GM18868 (cell line): ENCODE results near the gene AICDA.

ENCODE experiments used
- ATAC-seq: cut with Tn5 transposase; IDR thresholded peaks from one replicate; pipeline ENCODE4 v1.9.1; 2021; ENCODE audit warnings: mild to moderate bottlenecking, moderate library complexity; ENCODE audit not compliant: unreplicated experiment

AICDA gene

DNA sequence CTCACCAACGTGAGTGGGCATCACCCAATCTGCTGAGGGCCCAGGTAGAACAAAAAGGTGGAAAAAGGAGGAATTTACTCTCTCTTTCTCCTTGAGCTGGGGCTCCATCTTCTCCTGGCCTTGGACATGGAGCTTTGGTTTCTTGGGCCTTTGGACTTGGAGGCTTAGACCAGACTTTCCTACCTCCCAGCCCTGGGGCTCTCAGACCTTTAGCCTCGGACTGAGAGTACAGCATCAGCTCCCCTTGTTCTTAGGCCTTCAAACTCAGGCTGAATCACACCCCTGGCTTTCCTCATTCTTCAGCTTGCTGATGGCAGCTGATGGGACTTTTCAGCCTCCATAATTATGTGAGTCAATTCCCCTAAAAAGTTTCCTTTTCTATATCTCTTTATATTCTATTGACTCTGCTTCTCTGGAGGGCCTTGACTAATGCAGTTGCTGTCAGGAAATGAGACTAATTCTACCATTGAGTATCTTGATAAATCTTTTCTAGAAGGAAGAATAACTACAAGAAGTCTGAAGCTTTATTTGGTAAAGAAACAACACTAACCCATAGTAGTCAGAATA, 56.0 kb downstream of the AICDA start:
- ATAC-seq, result no peak

DNA sequence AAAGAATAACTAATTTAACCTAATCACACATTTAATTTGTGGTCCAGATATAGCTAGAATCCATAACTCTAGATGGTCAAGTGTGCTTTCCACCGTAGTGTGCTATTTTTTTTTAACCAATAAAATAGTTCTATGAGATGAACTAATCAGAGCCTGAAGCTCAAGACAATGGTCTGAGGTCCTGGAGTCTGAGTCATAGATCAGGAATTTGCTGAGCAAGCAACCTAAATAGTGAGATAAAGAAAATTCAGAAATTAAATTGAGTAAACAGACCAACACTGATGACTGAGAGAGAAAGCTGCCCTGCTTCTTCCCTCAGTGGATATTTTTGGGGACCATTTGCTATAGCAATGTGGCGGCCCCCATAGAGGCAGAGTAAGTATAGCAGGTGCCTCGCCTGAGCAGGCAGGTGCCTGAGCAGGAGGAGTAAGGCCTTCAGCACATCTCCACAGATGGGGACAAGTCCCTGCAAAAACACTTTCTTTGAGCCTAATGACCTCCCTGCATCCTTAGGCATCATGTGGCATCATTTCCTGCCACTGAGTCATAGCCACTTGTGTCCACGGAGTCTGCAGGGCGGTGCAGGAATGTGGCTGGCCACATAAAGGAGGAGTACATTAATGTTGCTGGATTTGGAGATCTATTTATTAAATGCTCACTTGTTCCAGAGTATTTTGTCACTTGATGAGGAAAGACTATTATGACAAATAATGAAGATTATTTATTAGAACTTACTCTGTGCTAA, 58.0 kb downstream of the AICDA start:
- no peak for ATAC-seq

DNA sequence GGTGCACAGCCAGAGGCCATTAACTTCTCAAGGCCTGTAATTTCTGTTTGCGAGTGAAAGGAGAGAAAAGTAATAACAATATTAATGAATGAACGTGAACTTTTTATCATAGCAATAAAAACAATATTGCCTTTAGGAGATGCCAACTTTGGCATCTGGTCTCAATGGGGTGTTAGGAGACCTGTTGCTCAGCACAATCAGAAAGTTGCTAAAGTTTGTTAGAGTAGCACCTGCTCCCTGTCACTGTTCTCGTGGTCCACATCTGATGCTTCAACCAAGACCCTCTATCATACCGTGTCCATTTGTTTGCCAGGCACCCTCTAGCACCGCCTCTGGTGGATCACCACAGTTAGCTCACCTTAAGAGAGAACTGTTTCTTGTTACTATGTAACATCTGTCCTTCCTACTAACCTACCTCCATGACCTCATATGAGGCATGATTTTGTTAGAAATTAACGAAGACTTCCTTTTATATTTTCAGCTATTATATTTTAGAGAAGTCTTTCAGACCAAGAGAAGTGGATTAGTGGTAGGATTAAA, 59.5 kb downstream of the AICDA start:
- ATAC-seq, result no peak
